ENCODE measurements around the gene MYO9B.

Gene MYO9B

GRCh38 chr19:17112271-17112670 is 36.7 kb downstream of the MYO9B start:
- no peak for DNase-seq

- peak in 4 of 51 donors; percentile 1 to 8 (median 6) for DNase-seq
Observed at GRCh38 chr19:17112700-17113099, 37.1 kb downstream of the MYO9B start.

GRCh38 chr19:17113127-17113785 is 37.7 kb downstream of the MYO9B start:
- DNase-seq: no peak

DNA sequence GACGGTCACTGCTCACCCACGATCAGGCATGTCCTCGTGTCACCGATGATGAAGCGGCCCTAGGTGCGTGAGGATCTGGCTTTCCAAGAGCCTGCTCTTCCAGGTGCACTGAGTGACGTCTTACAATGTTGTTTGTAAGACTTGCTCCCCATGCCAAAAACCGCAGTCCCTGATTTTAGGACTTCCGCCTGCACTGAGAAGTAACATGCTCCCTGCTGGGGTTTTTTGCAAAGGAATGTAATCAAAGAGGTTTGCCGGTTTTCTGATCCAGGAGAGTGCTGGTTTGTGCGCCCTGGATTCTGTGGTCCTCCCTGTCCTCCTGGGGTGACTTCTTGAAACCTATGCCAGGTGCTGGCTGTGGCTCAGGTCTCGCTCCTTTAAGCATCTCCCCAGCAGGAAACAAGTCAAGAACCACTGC is 38.8 kb downstream of the MYO9B start:
- DNase-seq: no peak

DNA sequence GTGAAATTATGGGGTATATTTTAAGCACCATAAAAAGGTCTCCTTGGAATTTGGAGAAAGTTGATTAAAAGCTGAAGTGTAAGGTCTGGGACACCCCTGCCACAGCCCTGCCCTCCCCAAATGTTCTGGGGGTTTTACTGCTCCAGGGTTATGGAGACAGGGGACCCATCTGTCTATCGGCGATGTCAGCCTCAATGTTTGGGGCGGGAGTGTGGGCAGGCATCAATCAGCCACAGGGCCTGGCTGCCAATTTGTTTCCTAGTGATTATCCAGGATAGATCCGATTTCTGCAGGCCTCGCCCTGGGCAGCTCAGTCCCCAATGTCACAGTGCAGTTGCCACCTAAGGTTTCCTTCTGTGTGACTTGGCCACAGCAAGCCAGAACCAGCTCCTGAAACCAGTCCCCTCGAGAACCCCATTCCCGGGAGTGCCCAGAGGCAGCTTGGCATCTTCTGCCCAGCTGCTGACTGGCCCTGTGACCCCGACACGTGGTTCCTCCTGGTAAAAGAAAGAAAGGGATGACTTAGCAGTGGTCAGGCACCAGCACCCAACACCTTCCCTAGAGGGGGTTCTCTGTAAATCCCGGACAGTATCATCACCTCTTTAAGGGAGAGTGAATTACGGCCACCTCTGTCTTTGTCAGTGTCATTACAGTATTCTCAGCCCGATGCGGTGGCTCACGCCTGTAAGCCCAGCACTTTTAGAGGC is 41.6 kb downstream of the MYO9B start:
- DNase-seq: peak in 18 of 51 donors; percentile 5 to 44 (median 19)

GRCh38 chr19:17118957-17119356 is 43.4 kb downstream of the MYO9B start:
- no peak for DNase-seq

GRCh38 chr19:17121736-17122293 is 46.2 kb downstream of the MYO9B start:
- no peak for DNase-seq

- no peak for DNase-seq
Observed at GRCh38 chr19:17123041-17123440, 47.5 kb downstream of the MYO9B start.

DNA sequence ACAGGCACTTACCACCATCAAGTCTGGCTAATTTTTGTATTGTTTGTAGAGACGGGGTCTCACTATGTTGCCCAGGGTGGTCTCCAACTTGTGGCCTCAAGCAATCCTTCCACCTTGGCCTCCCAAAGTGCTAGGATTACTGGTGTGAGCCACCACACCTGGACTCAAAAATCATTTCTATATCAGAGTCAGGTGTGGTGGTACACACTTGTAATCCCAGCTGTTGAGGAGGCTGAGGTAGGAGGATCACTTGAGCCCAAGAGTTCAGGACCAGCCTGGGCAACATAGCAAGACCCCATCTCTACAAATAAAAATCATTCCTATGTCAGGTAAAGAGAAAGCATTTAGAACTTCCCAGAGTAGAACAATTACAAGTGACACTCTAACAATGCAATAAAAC is 48.4 kb downstream of the MYO9B start:
- DNase-seq: no peak

- DNase-seq: no peak
Observed at GRCh38 chr19:17125062-17125727, 49.6 kb downstream of the MYO9B start.

DNA sequence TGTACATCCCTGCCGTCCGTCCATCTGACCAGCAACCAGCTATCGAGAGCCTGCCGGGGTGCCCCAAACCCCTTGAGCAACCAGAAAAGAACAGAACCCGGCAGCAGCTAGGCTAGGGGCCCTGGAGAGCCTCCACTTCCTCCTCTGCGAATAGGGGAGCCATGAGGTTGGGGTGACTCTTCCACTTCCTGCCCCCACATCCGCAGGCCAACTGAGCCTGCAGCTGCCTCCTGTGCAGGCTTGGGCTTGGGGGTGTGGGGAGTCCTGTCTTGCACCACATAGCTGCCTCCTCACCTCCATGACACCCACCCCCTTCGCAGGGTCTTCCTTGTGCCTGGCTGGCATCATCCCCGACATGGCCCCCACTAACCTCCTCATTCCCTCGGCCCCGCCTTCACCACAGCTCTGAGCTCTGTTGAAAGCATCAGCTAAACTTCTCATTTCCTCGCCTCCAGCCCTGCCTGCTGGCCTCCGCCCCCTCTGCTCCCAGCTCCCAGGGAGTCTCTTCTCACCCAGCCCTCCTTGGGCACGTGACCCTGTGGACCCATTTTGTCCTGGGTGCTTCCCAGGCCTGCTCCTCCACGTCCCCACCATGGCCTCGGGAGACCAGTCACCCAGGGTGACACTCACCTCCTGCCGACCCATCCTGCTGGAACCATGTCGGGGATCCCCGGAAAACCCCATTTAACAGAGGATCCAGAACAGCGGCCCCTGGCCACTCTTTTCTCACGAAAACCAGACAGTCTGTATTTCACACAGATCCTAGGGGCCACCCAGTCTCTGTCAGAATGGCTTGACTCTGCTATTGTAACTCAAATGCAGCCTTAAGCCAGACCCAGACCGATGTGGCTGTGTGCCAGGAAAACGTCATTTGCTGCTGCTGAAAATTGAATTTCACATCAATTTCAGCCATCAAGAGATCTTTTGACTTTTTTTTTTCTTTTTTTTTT is 50.4 kb downstream of the MYO9B start:
- peak in 33 of 51 donors; percentile 13 to 62 (median 38) for DNase-seq

DNA sequence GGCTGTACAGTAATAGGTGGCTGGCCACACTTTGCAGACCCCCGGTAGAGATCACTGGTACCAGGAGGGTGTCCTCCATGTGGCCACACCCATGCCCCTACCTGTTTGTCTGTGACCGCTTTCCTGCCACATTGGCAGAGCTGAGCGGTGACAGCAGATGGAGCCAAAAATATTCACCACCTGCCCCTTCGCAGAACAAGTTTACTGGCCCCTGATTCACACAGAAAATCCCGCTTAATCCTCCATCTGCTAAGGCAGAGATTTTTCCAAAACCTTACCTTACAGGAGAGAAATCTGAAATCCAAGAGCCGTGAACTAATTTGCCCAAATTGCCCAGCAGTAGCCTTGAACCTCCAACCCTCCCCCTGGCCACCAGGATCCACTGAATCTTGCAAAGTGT is 52.1 kb downstream of the MYO9B start:
- DNase-seq: no peak

DNA sequence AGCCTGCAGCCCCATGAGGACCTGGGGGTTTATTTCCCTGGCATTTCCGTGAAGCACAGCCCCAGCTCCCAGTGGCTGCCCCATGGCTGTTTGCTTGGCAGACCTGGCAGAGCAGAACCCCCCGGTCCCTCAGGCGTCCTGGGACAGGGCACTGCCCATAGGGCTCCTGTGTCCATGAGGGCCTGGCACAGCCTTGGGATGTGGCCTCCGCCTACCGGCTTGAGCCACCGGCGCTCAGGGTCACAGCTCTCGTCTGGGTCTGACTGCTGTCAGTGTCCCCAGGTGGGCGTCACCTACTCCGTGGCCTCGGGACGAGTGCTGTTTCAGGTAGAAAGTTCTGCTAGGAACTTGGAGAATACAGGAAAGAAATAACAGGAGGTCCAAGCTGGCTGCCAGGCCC is 52.8 kb downstream of the MYO9B start:
- no peak for DNase-seq

- DNase-seq: no peak
Observed at GRCh38 chr19:17128820-17129219, 53.2 kb downstream of the MYO9B start.

DNA sequence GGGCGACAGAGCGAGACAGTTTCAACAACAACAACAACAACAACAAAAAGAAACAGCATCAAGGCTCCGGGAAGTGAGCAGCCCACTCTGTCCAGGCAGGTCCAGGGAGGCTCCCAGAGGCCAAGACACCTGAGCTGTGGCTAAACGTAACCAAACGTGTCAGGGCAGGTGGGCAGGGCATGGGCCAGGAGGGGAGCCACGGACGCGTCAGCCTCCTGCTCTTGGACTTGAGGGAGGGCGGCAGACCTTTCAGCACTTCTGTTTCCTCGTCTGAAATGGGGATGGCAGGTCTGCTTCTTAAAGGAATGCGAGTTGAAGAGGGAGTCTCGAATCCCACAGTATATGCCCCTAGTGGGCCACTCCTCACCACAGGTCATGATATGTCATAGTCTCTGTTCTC is 53.8 kb downstream of the MYO9B start:
- no peak for DNase-seq

- DNase-seq: peak in 46 of 51 donors; percentile 5 to 77 (median 48)
Observed at GRCh38 chr19:17135001-17135853, 59.6 kb downstream of the MYO9B start.

GRCh38 chr19:17136021-17136420 is 60.4 kb downstream of the MYO9B start:
- no peak for DNase-seq

GRCh38 chr19:17136617-17137016 is 61.0 kb downstream of the MYO9B start:
- DNase-seq: no peak

- no peak for DNase-seq
Observed at GRCh38 chr19:17137417-17137816, 61.8 kb downstream of the MYO9B start.
